ENCODE measurements around the gene KRT10.
A peak's percentile ranks its signal among the peaks of the same experiment; 100 is the strongest.

KRT10 gene

GRCh38 chr17:40782450-40782849 lies 40.0 kb downstream of the KRT10 start, which contains the start of gene KRT27:
TSS of gene KRT27 (minus strand) at chr17:40782550. CDS start at chr17:40782493, 57 bp downstream.
- TF ChIP-seq ZNF610 (tag by site-specific recombination; IDR thresholded peaks at IDR 0.05; ENCODE audit: borderline replicate concordance) (no peak), TSHZ1 (tag by site-specific recombination; IDR thresholded peaks at IDR 0.05; ENCODE audit: borderline replicate concordance) (no peak), ZBTB21 (tag by site-specific recombination; IDR thresholded peaks at IDR 0.05) (no peak), PRDM10 (tag by site-specific recombination; IDR thresholded peaks at IDR 0.05) (no peak), ELK4 (IDR thresholded peaks at IDR 0.05; ENCODE audit: borderline replicate concordance, low read depth, low read length) (no peak), ZNF48 (tag by site-specific recombination; IDR thresholded peaks at IDR 0.05) (no peak), ZNF776 (tag by site-specific recombination; IDR thresholded peaks at IDR 0.05; ENCODE audit: borderline replicate concordance) (no peak), ZNF580 (tag by site-specific recombination; IDR thresholded peaks at IDR 0.05) (no peak), SALL2 (tag by site-specific recombination; IDR thresholded peaks at IDR 0.05; ENCODE audit: borderline replicate concordance) (no peak), ZSCAN4 (tag by site-specific recombination; IDR thresholded peaks at IDR 0.05) (no peak)
- no peak within 1 kb of the TSS for H3K4me3 ChIP-seq (ENCODE audit: low read depth, low read length)
- H3K27ac ChIP-seq (ENCODE audit: extremely low read depth, low read depth, low read length), result no peak within 1 kb of the TSS
- CTCF ChIA-PET, result interaction anchor here (0.6 to 1.3 kb wide), 3 partner anchors 163 to 767 kb away, joined by 3 to 5 read pairs (median 5); no protein-coding TSS in a partner anchor
- H3K36me3 ChIP-seq (ENCODE audit: control insufficient read depth in 2 of 2, insufficient read depth in 1 of 2, low read length in 2 of 2), result no peaks in the 10 kb centered on the region
- no peaks in the 10 kb centered on the region for H3K4me1 ChIP-seq (ENCODE audit: control insufficient read depth, insufficient read depth, low read length)
- POLR2A ChIA-PET, result no interaction called here
- H3K9me3 ChIP-seq (ENCODE audit: control insufficient read depth, insufficient read depth, low read depth, low read length), result no peaks in the 10 kb centered on the region

GRCh38 chr17:40779181-40779909 lies 43.1 kb downstream of the KRT10 start:
- POLR2A ChIA-PET, result no interaction called here
- no peaks in the 10 kb centered on the region for H3K36me3 ChIP-seq (ENCODE audit: control insufficient read depth in 2 of 2, insufficient read depth in 1 of 2, low read length in 2 of 2)
- no peaks in the 10 kb centered on the region for H3K4me1 ChIP-seq (ENCODE audit: control insufficient read depth, insufficient read depth, low read length)
- H3K27ac ChIP-seq (ENCODE audit: extremely low read depth, low read depth, low read length), result no peak overlapping the region
- CTCF ChIA-PET, result interaction anchor here (0.7 to 1.7 kb wide), 3 partner anchors 12 to 884 kb away, joined by 3 to 7 read pairs (median 5); no protein-coding TSS in a partner anchor
- no peak overlapping the region for H3K4me3 ChIP-seq (ENCODE audit: low read depth, low read length)
- no peaks in the 10 kb centered on the region for H3K9me3 ChIP-seq (ENCODE audit: control insufficient read depth, insufficient read depth, low read depth, low read length)
- TF ChIP-seq ZNF362 (tag by site-specific recombination; IDR thresholded peaks at IDR 0.05), result no peak
- no peak for TF ChIP-seq ZNF391 (tag by site-specific recombination; IDR thresholded peaks at IDR 0.05; ENCODE audit: borderline replicate concordance, low read depth)
- no peak for TF ChIP-seq YY1 (tag by site-specific recombination; IDR thresholded peaks at IDR 0.05)
- peak; percentile 71 for TF ChIP-seq ZBTB20 (tag by site-specific recombination; IDR thresholded peaks at IDR 0.05)
- TF ChIP-seq ZNF626 (tag by site-specific recombination; IDR thresholded peaks at IDR 0.05), result no peak
- TF ChIP-seq ZNF610 (tag by site-specific recombination; IDR thresholded peaks at IDR 0.05; ENCODE audit: borderline replicate concordance), result no peak
- TF ChIP-seq KLF17 (tag by site-specific recombination; IDR thresholded peaks at IDR 0.05), result no peak
- TF ChIP-seq ZNF600 (tag by site-specific recombination; IDR thresholded peaks at IDR 0.05), result 0 out of 2 replicates have a peak, but pooled peaks have one; percentile 29
- TF ChIP-seq ZNF549 (tag by site-specific recombination; IDR thresholded peaks at IDR 0.05), result no peak

Data from HEK293 (cell line).